ENCODE data around the gene MYH11. TPM values are rescaled to one million over a fixed set of nuclear protein-coding genes. Genes with fewer than 3 reads are reported as not detected.
"Not testable (repeated sequence)": the region's sequence is repeated elsewhere in the genome, so short reads cannot be mapped to it uniquely, and the experiment has no call there.

Gene MYH11
- total RNA-seq, 1 donor from 2014 or later = not detected

GRCh38 chr16:15739950-15740349 is 116.9 kb downstream of the MYH11 start:
- Mint-ChIP-seq H3K4me1 (ENCODE audit: low read depth) (peaks cover 4% of the 10 kb centered on the region), H3K4me3 (no peak overlapping the region), H3K27me3 (ENCODE audit: insufficient read depth) (no peaks in the 10 kb centered on the region), H3K36me3 (ENCODE audit: low read depth) (peaks cover 19% of the 10 kb centered on the region), H3K27ac (no peak overlapping the region), H3K9me3 (no peaks in the 10 kb centered on the region)
- intact Hi-C loops (cut with micrococcal nuclease) = no loop called here
- no peak for DNase-seq (ENCODE audit: low spot score)

- Mint-ChIP-seq H3K36me3 (ENCODE audit: low read depth) (peaks cover 21% of the 10 kb centered on the region), H3K4me3 (no peak overlapping the region), H3K9me3 (no peaks in the 10 kb centered on the region), H3K27me3 (ENCODE audit: insufficient read depth) (no peaks in the 10 kb centered on the region), H3K27ac (no peak overlapping the region), H3K4me1 (ENCODE audit: low read depth) (peaks cover 4% of the 10 kb centered on the region)
- DNase-seq (ENCODE audit: low spot score) = no peak
- intact Hi-C loops (cut with micrococcal nuclease) = no loop called here
Observed at GRCh38 chr16:15739464-15739863, 117.4 kb downstream of the MYH11 start.

- H3K4me1 Mint-ChIP-seq (ENCODE audit: low read depth) = peaks cover 4% of the 10 kb centered on the region
- no peaks in the 10 kb centered on the region for H3K27me3 Mint-ChIP-seq (ENCODE audit: insufficient read depth)
- H3K27ac Mint-ChIP-seq = no peak overlapping the region
- intact Hi-C loops (cut with micrococcal nuclease) = no loop called here
- no peak for DNase-seq (ENCODE audit: low spot score)
- H3K36me3 Mint-ChIP-seq (ENCODE audit: low read depth) = peaks cover 19% of the 10 kb centered on the region
- H3K4me3 Mint-ChIP-seq = no peak overlapping the region
- no peaks in the 10 kb centered on the region for H3K9me3 Mint-ChIP-seq
Observed at GRCh38 chr16:15737140-15737644, 119.6 kb downstream of the MYH11 start.

- H3K4me3 Mint-ChIP-seq = no peak overlapping the region
- no peak for DNase-seq (ENCODE audit: low spot score)
- H3K4me1 Mint-ChIP-seq (ENCODE audit: low read depth) = peaks cover 4% of the 10 kb centered on the region
- no peak overlapping the region for H3K27ac Mint-ChIP-seq
- no peaks in the 10 kb centered on the region for H3K9me3 Mint-ChIP-seq
- peaks cover 16% of the 10 kb centered on the region for H3K36me3 Mint-ChIP-seq (ENCODE audit: low read depth)
- intact Hi-C loops (cut with micrococcal nuclease) = no loop called here
- no peaks in the 10 kb centered on the region for H3K27me3 Mint-ChIP-seq (ENCODE audit: insufficient read depth)
Observed at GRCh38 chr16:15736529-15736928, 120.3 kb downstream of the MYH11 start.

- Mint-ChIP-seq H3K36me3 (ENCODE audit: low read depth) (peaks cover 10% of the 10 kb centered on the region), H3K4me1 (ENCODE audit: low read depth) (peaks cover 4% of the 10 kb centered on the region), H3K27me3 (ENCODE audit: insufficient read depth) (no peaks in the 10 kb centered on the region), H3K9me3 (no peaks in the 10 kb centered on the region), H3K4me3 (no peak overlapping the region), H3K27ac (no peak overlapping the region)
- DNase-seq (ENCODE audit: low spot score) = no peak
- intact Hi-C loops (cut with micrococcal nuclease) = no loop called here
Observed at GRCh38 chr16:15735610-15736009, 121.2 kb downstream of the MYH11 start.

- Mint-ChIP-seq H3K4me1 (ENCODE audit: low read depth) (peaks cover 4% of the 10 kb centered on the region), H3K27ac (no peak overlapping the region), H3K27me3 (ENCODE audit: insufficient read depth) (no peaks in the 10 kb centered on the region), H3K36me3 (ENCODE audit: low read depth) (peaks cover 7% of the 10 kb centered on the region), H3K4me3 (no peak overlapping the region), H3K9me3 (no peaks in the 10 kb centered on the region)
- intact Hi-C loops (cut with micrococcal nuclease) = no loop called here
- DNase-seq (ENCODE audit: low spot score) = no peak
Observed at GRCh38 chr16:15732416-15732815, 124.4 kb downstream of the MYH11 start.

- no peak for DNase-seq (ENCODE audit: low spot score)
- H3K27me3 Mint-ChIP-seq (ENCODE audit: insufficient read depth) = no peaks in the 10 kb centered on the region
- H3K27ac Mint-ChIP-seq = no peak overlapping the region
- no peaks in the 10 kb centered on the region for H3K9me3 Mint-ChIP-seq
- no peaks in the 10 kb centered on the region for H3K4me1 Mint-ChIP-seq (ENCODE audit: low read depth)
- peaks cover 23% of the 10 kb centered on the region for H3K36me3 Mint-ChIP-seq (ENCODE audit: low read depth)
- intact Hi-C loops (cut with micrococcal nuclease) = no loop called here
- H3K4me3 Mint-ChIP-seq = no peak overlapping the region
Observed at GRCh38 chr16:15729152-15729551, 127.7 kb downstream of the MYH11 start.

- H3K36me3 Mint-ChIP-seq (ENCODE audit: low read depth) = peaks cover 24% of the 10 kb centered on the region
- DNase-seq (ENCODE audit: low spot score); H3K9me3 Mint-ChIP-seq; H3K27ac Mint-ChIP-seq; H3K4me3 Mint-ChIP-seq; H3K4me1 Mint-ChIP-seq (ENCODE audit: low read depth); H3K27me3 Mint-ChIP-seq (ENCODE audit: insufficient read depth); intact Hi-C loops (cut with micrococcal nuclease): not testable (repeated sequence)
Observed at GRCh38 chr16:15727697-15728096, 129.1 kb downstream of the MYH11 start.

- DNase-seq (ENCODE audit: low spot score) = no peak
- intact Hi-C loops (cut with micrococcal nuclease) = no loop called here
- Mint-ChIP-seq H3K4me1 (ENCODE audit: low read depth) (no peaks in the 10 kb centered on the region), H3K27ac (no peak overlapping the region), H3K4me3 (no peak overlapping the region), H3K27me3 (ENCODE audit: insufficient read depth) (no peaks in the 10 kb centered on the region), H3K9me3 (no peaks in the 10 kb centered on the region), H3K36me3 (ENCODE audit: low read depth) (peaks cover 24% of the 10 kb centered on the region)
Observed at GRCh38 chr16:15726715-15727114, 130.1 kb downstream of the MYH11 start.

- DNase-seq (ENCODE audit: low spot score) = no peak
- Mint-ChIP-seq H3K27ac (no peak overlapping the region), H3K9me3 (no peaks in the 10 kb centered on the region), H3K36me3 (ENCODE audit: low read depth) (peaks cover 27% of the 10 kb centered on the region), H3K27me3 (ENCODE audit: insufficient read depth) (no peaks in the 10 kb centered on the region), H3K4me3 (no peak overlapping the region), H3K4me1 (ENCODE audit: low read depth) (no peaks in the 10 kb centered on the region)
- intact Hi-C loops (cut with micrococcal nuclease) = no loop called here
Observed at GRCh38 chr16:15725641-15726240, 131.1 kb downstream of the MYH11 start.

GRCh38 chr16:15723808-15724207 is 133.0 kb downstream of the MYH11 start:
- no peaks in the 10 kb centered on the region for H3K27me3 Mint-ChIP-seq (ENCODE audit: insufficient read depth)
- H3K4me3 Mint-ChIP-seq = no peak overlapping the region
- H3K9me3 Mint-ChIP-seq = no peaks in the 10 kb centered on the region
- H3K36me3 Mint-ChIP-seq (ENCODE audit: low read depth) = peaks cover 31% of the 10 kb centered on the region
- H3K27ac Mint-ChIP-seq = no peak overlapping the region
- intact Hi-C loops (cut with micrococcal nuclease) = no loop called here
- H3K4me1 Mint-ChIP-seq (ENCODE audit: low read depth) = no peaks in the 10 kb centered on the region
- no peak for DNase-seq (ENCODE audit: low spot score)

- no peaks in the 10 kb centered on the region for H3K9me3 Mint-ChIP-seq
- no peak for DNase-seq (ENCODE audit: low spot score)
- intact Hi-C loops (cut with micrococcal nuclease) = no loop called here
- peaks cover 29% of the 10 kb centered on the region for H3K36me3 Mint-ChIP-seq (ENCODE audit: low read depth)
- H3K27me3 Mint-ChIP-seq (ENCODE audit: insufficient read depth) = no peaks in the 10 kb centered on the region
- H3K27ac Mint-ChIP-seq = no peak overlapping the region
- no peaks in the 10 kb centered on the region for H3K4me1 Mint-ChIP-seq (ENCODE audit: low read depth)
- no peak overlapping the region for H3K4me3 Mint-ChIP-seq
Observed at GRCh38 chr16:15721018-15721417, 135.8 kb downstream of the MYH11 start.

- intact Hi-C loops (cut with micrococcal nuclease) = no loop called here
- Mint-ChIP-seq H3K27ac (no peak overlapping the region), H3K27me3 (ENCODE audit: insufficient read depth) (no peaks in the 10 kb centered on the region), H3K36me3 (ENCODE audit: low read depth) (peaks cover 14% of the 10 kb centered on the region), H3K9me3 (no peaks in the 10 kb centered on the region), H3K4me3 (no peak overlapping the region), H3K4me1 (ENCODE audit: low read depth) (no peaks in the 10 kb centered on the region)
- no peak for DNase-seq (ENCODE audit: low spot score)
Observed at GRCh38 chr16:15716694-15717447, 140.0 kb downstream of the MYH11 start.
